ENCODE data around the gene FARSA. TPM values are rescaled to one million over a fixed set of nuclear protein-coding genes. Genes with fewer than 3 reads are reported as not detected.

Gene FARSA
- total RNA-seq, 1 experiment from 2014 or later = 75.9 TPM

GRCh38 chr19:12943437-12944044 is 10.0 kb upstream of the FARSA start:
- no peaks in the 10 kb centered on the region for H3K9me3 Mint-ChIP-seq (ENCODE audit: unreplicated experiment)
- H3K4me1 ChIP-seq = peaks cover 23% of the 10 kb centered on the region
- peaks cover 16% of the 10 kb centered on the region for H3K36me3 ChIP-seq (ENCODE audit: control insufficient read depth, insufficient read depth, low read length)
- no TSS peak for BruUV-seq (replicated peaks)
- H3K4me1 Mint-ChIP-seq (ENCODE audit: low read depth, unreplicated experiment) = peaks cover 7% of the 10 kb centered on the region
- intact Hi-C loops (cut with micrococcal nuclease; ENCODE audit: unreplicated experiment) = no loop called here
- no peak for TF ChIP-seq CTCF (IDR thresholded peaks at IDR 0.05; ENCODE audit: insufficient read depth in 1 of 2, low read depth in 1 of 2, low read length in 1 of 2, severe bottlenecking in 1 of 2, unreplicated experiment in 1 of 2)
- H3K27ac Mint-ChIP-seq (ENCODE audit: unreplicated experiment) = no peak overlapping the region
- DNase-seq = no peak
- peaks cover 97% of the 10 kb centered on the region for H3K36me3 Mint-ChIP-seq (ENCODE audit: insufficient read depth, unreplicated experiment)
- H3K27me3 Mint-ChIP-seq (ENCODE audit: insufficient read depth, unreplicated experiment) = no peaks in the 10 kb centered on the region
- POLR2A ChIA-PET = no interaction called here
- peak overlapping the region; percentile 53 for H3K4me3 Mint-ChIP-seq (ENCODE audit: unreplicated experiment)
- H3K27me3 ChIP-seq (replicated peaks; ENCODE audit: control insufficient read depth, insufficient read depth, low read length) = no peaks in the 10 kb centered on the region
- no peak overlapping the region for H3K4me3 ChIP-seq (ENCODE audit: low read depth, low read length)
- CTCF ChIA-PET = no interaction called here
- no peaks in the 10 kb centered on the region for H3K9me3 ChIP-seq

GRCh38 chr19:12940897-12941296 is 7.4 kb upstream of the FARSA start:
- no peak overlapping the region for H3K27ac Mint-ChIP-seq (ENCODE audit: unreplicated experiment)
- Histone ChIP-seq H3K4me3 (ENCODE audit: low read depth, low read length) (no peak overlapping the region), H3K9me3 (no peaks in the 10 kb centered on the region), H3K4me1 (peaks cover 26% of the 10 kb centered on the region), H3K27me3 (replicated peaks; ENCODE audit: control insufficient read depth, insufficient read depth, low read length) (no peaks in the 10 kb centered on the region), H3K36me3 (ENCODE audit: control insufficient read depth, insufficient read depth, low read length) (peaks cover 16% of the 10 kb centered on the region)
- H3K27me3 Mint-ChIP-seq (ENCODE audit: insufficient read depth, unreplicated experiment) = peaks cover 3% of the 10 kb centered on the region
- CTCF ChIA-PET = interaction anchor here (0.6 kb wide), 1 partner anchor 219 kb away, joined by 6 read pairs; no protein-coding TSS in a partner anchor
- H3K4me1 Mint-ChIP-seq (ENCODE audit: low read depth, unreplicated experiment) = peaks cover 17% of the 10 kb centered on the region
- H3K36me3 Mint-ChIP-seq (ENCODE audit: insufficient read depth, unreplicated experiment) = peaks cover 83% of the 10 kb centered on the region
- BruUV-seq (replicated peaks) = no TSS peak
- intact Hi-C loops (cut with micrococcal nuclease; ENCODE audit: unreplicated experiment) = no loop called here
- DNase-seq = no peak
- H3K9me3 Mint-ChIP-seq (ENCODE audit: unreplicated experiment) = no peaks in the 10 kb centered on the region
- H3K4me3 Mint-ChIP-seq (ENCODE audit: unreplicated experiment) = peak overlapping the region; percentile 19
- no peak for TF ChIP-seq CTCF (IDR thresholded peaks at IDR 0.05; ENCODE audit: insufficient read depth in 1 of 2, low read depth in 1 of 2, low read length in 1 of 2, severe bottlenecking in 1 of 2, unreplicated experiment in 1 of 2)
- POLR2A ChIA-PET = no interaction called here

- POLR2A ChIA-PET = no interaction called here
- CTCF ChIA-PET = no interaction called here
- H3K36me3 Mint-ChIP-seq (ENCODE audit: insufficient read depth, unreplicated experiment) = peaks cover 74% of the 10 kb centered on the region
These were observed 6.5 kb upstream of the FARSA start for GRCh38 chr19:12939975-12940423.

More at GRCh38 chr19:12939975-12940423, 6.5 kb upstream of the FARSA start:
- Histone ChIP-seq H3K36me3 (ENCODE audit: control insufficient read depth, insufficient read depth, low read length) (peaks cover 16% of the 10 kb centered on the region), H3K4me1 (peaks cover 23% of the 10 kb centered on the region), H3K27me3 (replicated peaks; ENCODE audit: control insufficient read depth, insufficient read depth, low read length) (no peaks in the 10 kb centered on the region), H3K9me3 (no peaks in the 10 kb centered on the region), H3K4me3 (ENCODE audit: low read depth, low read length) (peak overlapping the region; percentile 100)
- TF ChIP-seq CTCF (IDR thresholded peaks at IDR 0.05; ENCODE audit: insufficient read depth in 1 of 2, low read depth in 1 of 2, low read length in 1 of 2, severe bottlenecking in 1 of 2, unreplicated experiment in 1 of 2) = no peak
- Mint-ChIP-seq H3K4me3 (ENCODE audit: unreplicated experiment) (peak overlapping the region; percentile 97), H3K27ac (ENCODE audit: unreplicated experiment) (peak overlapping the region; percentile 97), H3K27me3 (ENCODE audit: insufficient read depth, unreplicated experiment) (peaks cover 3% of the 10 kb centered on the region), H3K4me1 (ENCODE audit: low read depth, unreplicated experiment) (peaks cover 17% of the 10 kb centered on the region), H3K9me3 (ENCODE audit: unreplicated experiment) (no peaks in the 10 kb centered on the region)
- no TSS peak for BruUV-seq (replicated peaks)
- no peak for DNase-seq
- intact Hi-C loops (cut with micrococcal nuclease; ENCODE audit: unreplicated experiment) = no loop called here

All from Caco-2 (cell line).